GM18520 (cell line): ENCODE measurements around the gene ATP1A3.

ENCODE experiments used
- ATAC-seq: cut with Tn5 transposase; IDR thresholded peaks from one replicate; pipeline ENCODE4 v1.9.1; 2021; ENCODE audit not compliant: unreplicated experiment

ATP1A3 gene

GRCh38 chr19:41930322-41930722, 63.7 kb downstream of the ATP1A3 start:
- no peak for ATAC-seq

- no peak for ATAC-seq
Measured at GRCh38 chr19:41929536-41930071, 64.4 kb downstream of the ATP1A3 start.

GRCh38 chr19:41928754-41929535, 65.1 kb downstream of the ATP1A3 start:
- no peak for ATAC-seq

GRCh38 chr19:41928221-41928683, 65.8 kb downstream of the ATP1A3 start, which contains the start of gene ERFL:
TSS of gene ERFL (minus strand) at chr19:41928449. CDS start at chr19:41912919, 15,530 bp downstream.
- no peak for ATAC-seq

- ATAC-seq: no peak
Measured at GRCh38 chr19:41927497-41928192, 66.4 kb downstream of the ATP1A3 start.

- ATAC-seq: no peak
Measured at GRCh38 chr19:41926763-41927496, 67.1 kb downstream of the ATP1A3 start.

- ATAC-seq: no peak
Measured at GRCh38 chr19:41926028-41926762, 67.8 kb downstream of the ATP1A3 start.

- no peak for ATAC-seq
Measured at GRCh38 chr19:41925208-41926003, 68.6 kb downstream of the ATP1A3 start.

- ATAC-seq: no peak
Measured at GRCh38 chr19:41924151-41925145, 69.6 kb downstream of the ATP1A3 start.

- no peak for ATAC-seq
Measured at GRCh38 chr19:41923045-41923788, 70.8 kb downstream of the ATP1A3 start.

GRCh38 chr19:41922585-41922984, 71.4 kb downstream of the ATP1A3 start:
- no peak for ATAC-seq

GRCh38 chr19:41921577-41922576, 72.2 kb downstream of the ATP1A3 start:
- ATAC-seq: no peak

- no peak for ATAC-seq
Measured at GRCh38 chr19:41920882-41921576, 73.0 kb downstream of the ATP1A3 start.

- ATAC-seq: no peak
Measured at GRCh38 chr19:41919948-41920712, 73.9 kb downstream of the ATP1A3 start.

GRCh38 chr19:41918653-41919244, 75.3 kb downstream of the ATP1A3 start:
- ATAC-seq: no peak
